GM18909 (cell line): Measurements from ENCODE around the gene ARSJ.
"Not testable (repeated sequence)": the region's sequence is repeated elsewhere in the genome, so short reads cannot be mapped to it uniquely, and the experiment has no call there.

Experiments
- ATAC-seq: cut with Tn5 transposase; IDR thresholded peaks from one replicate; pipeline ENCODE4 v1.9.1; 2021; ENCODE audit warnings: mild to moderate bottlenecking; ENCODE audit not compliant: unreplicated experiment, poor library complexity

Gene ARSJ

GRCh38 chr4:113959539-113959937, 19.9 kb downstream of the ARSJ start:
- ATAC-seq = no peak

- no peak for ATAC-seq
These were observed 20.5 kb downstream of the ARSJ start for GRCh38 chr4:113958766-113959538.

- no peak for ATAC-seq
These were observed 21.5 kb downstream of the ARSJ start for GRCh38 chr4:113957956-113958355.

- peak; percentile 61 for ATAC-seq
These were observed 23.5 kb downstream of the ARSJ start for GRCh38 chr4:113955948-113956347.

GRCh38 chr4:113955411-113955810, 24.0 kb downstream of the ARSJ start:
- ATAC-seq = no peak

GRCh38 chr4:113953888-113954287, 25.6 kb downstream of the ARSJ start:
- no peak for ATAC-seq

GRCh38 chr4:113952452-113953029, 26.9 kb downstream of the ARSJ start:
- peak; percentile 92 for ATAC-seq

- ATAC-seq = no peak
These were observed 28.2 kb downstream of the ARSJ start for GRCh38 chr4:113951263-113951662.

- ATAC-seq = no peak
These were observed 29.2 kb downstream of the ARSJ start for GRCh38 chr4:113950207-113950606.

DNA sequence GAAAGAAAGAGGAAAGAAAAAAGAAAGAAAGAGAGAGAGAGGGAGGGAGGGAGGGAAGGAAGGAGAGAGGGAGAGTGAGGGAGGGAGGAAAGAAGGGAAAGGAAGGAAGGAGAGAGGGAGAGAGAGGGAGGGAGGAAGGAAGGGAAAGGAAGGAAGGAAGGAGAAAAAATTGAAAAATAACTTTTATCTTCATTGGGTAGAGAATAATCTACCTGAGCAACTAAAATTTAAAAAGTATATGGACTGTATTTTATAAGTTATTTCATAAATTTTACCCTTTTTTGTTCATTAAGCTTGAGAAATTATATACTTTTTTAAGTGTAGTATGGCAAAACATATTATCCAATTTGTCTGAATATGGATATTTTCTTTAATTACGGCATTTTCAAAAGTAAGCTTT, 32.0 kb downstream of the ARSJ start:
- no peak for ATAC-seq

DNA sequence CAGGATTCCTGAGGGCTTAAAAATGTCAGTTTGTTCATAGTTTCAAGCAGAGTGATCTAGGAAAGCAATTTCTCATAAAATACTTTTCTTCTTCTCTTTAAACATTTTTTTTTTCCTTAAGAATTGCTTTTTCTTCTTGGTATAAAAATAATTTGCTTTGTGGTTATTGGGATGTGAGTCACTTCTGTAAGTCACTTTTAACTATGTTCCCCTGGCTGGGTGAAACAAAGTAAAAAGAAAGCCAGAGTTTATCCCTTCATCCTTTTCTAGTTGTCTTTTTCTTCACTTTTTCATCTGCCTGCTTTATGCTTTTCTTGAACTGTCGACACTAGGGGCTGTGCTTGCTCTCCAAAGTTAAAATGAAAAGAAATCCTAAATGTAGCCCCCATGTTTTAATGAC, 33.5 kb downstream of the ARSJ start:
- ATAC-seq = no peak

- no peak for ATAC-seq
These were observed 35.6 kb downstream of the ARSJ start for GRCh38 chr4:113943863-113944262.

GRCh38 chr4:113943085-113943484, 36.4 kb downstream of the ARSJ start:
- ATAC-seq = no peak

DNA sequence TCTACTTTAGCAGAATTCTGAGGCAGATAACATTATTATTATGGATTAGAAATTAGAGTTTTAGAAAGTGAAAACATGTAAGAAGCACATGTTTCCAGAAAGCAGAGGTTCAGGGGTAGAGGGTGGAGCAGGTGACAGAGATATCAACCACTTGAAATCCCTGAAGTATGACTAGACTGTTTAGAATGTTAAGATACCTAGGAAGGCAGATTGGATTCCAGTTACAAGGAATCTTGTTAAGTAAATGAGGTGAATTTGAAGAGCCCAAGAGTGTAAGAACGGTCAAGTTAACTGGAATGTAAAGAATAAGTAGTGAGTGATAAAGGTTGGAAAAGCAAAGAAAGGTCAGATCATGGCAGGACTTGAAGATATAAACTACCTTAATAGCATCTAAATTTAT, 37.6 kb downstream of the ARSJ start:
- no peak for ATAC-seq

- not testable (repeated sequence) for ATAC-seq
These were observed 39.3 kb downstream of the ARSJ start for GRCh38 chr4:113940103-113940502.

GRCh38 chr4:113935190-113935589, 44.3 kb downstream of the ARSJ start:
- ATAC-seq = no peak

DNA sequence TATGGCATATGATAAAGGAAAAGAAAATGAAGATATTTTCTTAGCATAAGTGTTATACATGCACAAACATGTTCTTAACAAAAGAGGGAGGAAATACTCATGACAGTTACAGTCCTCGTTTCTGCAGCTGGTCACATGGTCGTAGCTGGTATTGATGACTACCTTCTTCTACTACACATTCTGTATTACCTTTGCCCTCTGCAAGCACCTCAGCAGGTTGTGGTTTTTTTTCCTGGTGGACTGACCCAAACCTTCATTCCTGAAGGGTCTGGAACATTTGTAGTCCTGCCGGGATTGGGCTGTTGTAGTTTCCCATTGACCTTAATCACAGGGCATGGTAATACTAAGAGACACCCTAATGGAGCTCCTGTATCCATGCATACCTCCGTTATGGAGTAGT, 54.7 kb downstream of the ARSJ start:
- not testable (repeated sequence) for ATAC-seq

GRCh38 chr4:113921089-113921794, 58.2 kb downstream of the ARSJ start:
- ATAC-seq = no peak

GRCh38 chr4:113919611-113920010, 59.8 kb downstream of the ARSJ start:
- ATAC-seq = no peak

DNA sequence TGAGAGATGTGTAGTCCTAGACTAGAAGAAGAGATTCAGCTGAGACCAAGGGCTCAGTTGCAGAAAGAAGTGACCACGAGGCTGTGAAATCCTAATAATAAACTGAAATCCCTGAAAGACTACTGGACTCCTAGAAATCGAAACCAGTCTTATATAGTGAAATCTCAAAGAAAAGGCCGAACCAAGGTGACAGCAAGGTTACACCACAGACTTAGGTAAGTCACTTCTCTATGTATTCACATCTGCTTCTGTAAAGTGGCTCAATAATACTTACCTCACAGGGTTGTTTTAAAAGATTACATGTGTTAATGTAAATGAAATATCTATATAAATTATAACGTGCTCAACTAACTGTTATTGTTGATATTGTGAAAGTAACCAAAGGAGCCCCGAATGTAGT, 60.3 kb downstream of the ARSJ start:
- ATAC-seq = no peak

GRCh38 chr4:113908829-113909228, 70.6 kb downstream of the ARSJ start:
- no peak for ATAC-seq
